SHP77 (cell line): ENCODE measurements around the gene KCNJ6.
"Not testable (repeated sequence)": the region's sequence is repeated elsewhere in the genome, so short reads cannot be mapped to it uniquely, and the experiment has no call there.

Source experiments
- DNase-seq, 2 experiments: peaks; one replicate each; lab custom pipeline; 2025; lab: John Stamatoyannopoulos, UW

Gene KCNJ6

DNA sequence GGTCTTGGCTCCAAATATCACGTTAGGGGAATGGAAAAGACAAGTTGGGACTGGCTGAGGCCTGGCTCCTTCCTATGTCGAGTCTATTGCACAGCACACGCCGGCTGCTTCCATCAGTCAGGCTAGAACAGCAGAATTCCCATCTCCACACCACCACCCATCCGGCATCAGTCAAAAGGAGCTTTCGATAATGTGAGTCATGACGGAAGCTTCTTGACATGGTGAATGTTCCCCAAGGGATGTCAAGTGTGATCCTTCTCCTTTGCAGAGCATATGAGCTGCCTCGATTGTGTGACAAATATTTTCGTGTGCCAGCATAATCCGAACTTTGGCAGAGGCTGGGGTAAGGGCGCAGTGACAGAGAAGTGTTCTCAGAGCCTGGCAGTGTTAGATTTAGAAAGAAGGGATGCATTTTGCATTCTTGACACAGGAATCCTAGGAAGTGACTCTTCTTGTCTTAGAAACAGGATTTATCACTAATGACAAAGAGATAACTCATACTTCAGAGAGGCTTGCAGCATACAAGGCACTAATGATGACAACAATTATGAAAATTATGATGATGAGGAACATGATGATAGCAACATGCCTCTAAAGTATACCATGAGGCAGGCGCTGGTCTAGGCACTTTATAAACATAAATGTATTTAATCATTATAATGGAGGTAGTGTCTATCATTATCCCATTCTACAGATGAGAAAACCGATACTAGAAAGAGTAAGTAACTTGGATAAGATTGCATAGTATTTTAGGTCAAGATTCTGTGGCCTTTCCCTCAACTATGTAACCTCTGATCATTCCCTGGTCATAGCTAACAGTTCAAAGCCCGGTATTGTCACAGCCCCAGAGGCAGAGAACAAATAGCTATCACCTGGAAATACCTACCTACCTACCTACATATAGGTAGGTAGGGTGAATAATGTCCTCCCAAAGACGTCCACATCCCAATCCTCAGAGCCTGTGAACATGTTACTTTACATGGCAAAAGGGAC is 135.0 kb downstream of the KCNJ6 start:
- DNase-seq: no peak

DNA sequence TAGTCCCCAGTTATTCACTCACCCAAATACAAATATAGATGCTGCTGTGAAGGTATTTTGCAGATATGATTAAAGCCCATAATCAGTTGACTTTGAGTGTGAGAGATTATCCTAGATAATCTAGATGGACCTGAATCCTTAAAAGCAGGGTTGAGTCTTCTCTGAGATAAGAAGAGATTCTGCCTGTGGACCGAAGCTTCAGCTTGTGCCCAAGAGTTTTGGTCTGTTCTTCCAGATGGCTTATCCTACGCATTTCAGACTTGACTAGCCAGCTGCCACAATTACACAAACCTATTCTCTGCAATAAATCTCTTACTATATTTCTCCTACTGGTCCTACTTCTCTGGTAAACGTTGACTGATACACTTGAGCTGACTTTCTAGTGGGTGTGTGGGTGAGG is 145.1 kb downstream of the KCNJ6 start:
- DNase-seq: no peak

DNA sequence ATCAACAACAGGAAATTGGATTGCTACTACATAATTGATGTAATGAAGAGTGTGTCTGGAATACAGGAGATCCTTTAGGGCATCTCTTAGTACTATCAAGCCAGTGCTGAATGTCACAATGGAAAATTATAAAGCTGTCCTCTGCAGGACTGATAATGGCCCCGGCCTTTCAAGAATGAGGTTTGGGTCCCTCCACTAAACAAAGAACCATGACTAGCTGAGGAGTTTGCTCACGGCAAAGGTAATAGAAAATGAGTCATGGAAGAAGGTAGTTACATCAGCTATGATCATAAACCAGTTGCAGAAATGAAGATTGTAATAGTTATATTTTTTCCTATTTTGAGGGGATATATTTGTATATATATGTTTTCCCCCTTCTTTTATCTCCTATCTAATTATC is 145.8 kb downstream of the KCNJ6 start:
- DNase-seq: no peak

DNA sequence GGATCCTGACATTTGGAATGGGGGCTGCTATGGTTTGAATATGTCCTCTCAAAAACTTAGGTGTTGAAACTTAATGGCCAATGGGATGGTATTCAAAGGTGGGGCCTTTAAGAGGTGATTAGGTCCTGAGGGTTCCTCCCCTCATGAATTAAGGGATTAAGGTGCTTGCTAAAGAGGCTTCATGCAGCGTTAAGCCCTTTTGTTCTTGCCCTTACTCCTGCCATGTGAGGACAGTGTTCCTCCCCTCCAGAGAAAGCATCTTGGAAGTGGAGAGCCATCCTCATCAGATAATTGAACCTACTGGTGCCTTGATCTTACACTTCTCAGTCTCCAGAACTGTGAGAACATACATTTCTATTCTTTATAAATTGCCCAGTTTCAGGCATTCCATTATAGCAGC is 146.6 kb downstream of the KCNJ6 start:
- DNase-seq: no peak

DNA sequence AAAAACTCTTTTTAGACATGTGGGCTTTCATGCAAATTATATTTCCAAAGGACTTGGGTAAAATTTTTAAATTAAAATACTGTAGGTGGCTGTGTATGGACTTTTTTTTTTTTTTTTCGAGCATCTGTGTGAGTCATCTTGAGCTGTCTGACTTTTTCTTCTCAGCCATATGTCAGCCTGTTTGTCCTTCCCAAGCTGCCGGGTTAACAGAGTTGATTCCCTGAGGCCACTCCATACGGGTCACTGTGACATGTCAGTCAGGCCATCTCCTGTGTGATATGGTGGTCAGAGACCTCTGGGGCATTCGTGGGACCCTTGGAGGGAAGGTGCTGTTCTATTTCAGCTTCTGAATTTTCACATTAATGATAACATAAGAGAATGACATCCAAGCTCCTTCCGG is 148.3 kb downstream of the KCNJ6 start:
- DNase-seq: no peak

DNA sequence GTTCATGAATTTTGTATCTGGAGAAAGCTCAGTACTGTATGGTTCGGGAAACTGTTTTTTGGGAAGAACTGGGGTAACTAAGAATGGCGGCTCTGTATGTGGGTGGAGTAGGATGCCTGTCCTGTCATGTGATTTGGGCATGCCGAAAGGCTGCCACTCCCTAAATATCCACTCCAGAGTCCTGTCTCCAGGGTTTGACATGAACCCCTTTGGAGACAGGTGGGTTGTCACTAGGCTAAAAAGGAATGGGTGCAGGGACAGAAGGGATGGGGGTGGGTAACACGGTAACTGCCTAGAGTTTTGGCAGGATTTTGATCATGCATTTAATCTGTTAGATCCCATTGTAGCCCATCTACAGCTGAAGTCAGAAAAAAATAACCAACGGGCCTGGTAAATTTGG is 150.1 kb downstream of the KCNJ6 start:
- DNase-seq: no peak

DNA sequence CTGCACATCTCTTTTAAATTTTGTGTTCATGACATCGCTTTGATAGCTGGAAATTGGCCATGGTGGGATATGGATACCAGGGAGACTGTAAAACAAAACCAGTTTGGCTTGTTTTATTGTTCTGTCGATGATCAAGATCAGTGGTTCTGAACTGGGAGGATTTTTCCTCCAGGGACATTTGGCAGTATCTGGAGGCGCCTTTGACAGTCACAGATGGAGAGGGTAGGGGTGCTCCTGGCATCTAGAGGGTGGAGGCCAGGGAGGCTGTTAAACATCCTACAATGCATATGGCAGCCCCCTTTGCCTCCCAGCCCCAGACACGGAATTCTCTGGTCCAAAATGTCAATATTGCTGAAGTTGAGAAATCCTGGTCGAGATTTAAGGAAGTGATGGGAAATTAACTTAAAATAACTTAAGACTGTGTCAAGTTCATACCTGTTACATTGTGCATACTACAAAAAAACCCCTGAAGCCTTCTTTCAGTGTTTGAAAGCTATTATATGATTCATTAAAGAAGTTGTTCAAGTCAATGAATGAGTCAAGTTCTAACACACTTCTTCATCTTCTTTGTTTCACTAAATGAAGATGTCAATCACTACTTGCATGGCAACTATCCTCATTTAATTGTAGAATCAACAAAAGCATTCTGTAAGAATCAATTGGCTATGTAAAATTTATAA is 150.9 kb downstream of the KCNJ6 start:
- no peak for DNase-seq

DNA sequence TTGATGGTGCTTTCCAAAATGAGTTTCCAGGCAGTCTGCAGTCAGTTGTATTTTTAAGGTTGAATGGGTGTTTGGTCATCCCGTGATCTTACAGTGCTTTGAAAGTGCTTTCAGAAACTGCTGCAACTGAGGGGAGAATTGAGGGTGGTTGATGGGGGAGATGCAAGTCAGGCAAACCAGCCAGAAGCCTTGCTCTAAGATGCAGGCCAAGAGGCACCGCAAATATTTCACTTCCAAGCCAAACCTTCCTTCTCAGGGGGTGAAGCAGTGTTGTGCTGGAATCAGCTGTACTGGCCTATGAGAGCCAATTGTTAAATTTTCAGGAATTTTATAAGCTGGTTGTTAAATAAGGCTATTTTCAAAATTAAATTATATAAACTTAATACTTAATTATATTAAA is 151.6 kb downstream of the KCNJ6 start:
- no peak for DNase-seq

DNA sequence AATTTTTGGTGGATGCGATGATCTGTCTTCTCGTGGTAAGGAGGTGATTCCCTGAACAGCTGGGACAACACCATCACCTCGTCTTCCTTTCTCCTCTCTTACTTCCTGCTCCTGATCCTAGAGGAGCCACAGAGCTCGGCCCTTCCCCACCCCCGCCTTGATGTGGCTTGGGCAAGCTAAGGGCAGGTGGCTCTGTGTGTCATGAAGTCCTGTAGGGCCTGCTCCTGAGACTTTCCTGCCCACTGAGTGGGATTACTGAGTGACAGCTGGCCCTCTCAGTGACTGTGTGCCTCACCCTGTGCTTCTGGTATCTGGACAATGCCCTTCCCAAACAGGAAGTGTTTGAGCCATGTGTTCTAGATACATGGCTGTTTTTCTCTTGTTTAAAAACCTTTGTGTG is 153.0 kb downstream of the KCNJ6 start:
- DNase-seq: peak; percentile 30 to 69

DNA sequence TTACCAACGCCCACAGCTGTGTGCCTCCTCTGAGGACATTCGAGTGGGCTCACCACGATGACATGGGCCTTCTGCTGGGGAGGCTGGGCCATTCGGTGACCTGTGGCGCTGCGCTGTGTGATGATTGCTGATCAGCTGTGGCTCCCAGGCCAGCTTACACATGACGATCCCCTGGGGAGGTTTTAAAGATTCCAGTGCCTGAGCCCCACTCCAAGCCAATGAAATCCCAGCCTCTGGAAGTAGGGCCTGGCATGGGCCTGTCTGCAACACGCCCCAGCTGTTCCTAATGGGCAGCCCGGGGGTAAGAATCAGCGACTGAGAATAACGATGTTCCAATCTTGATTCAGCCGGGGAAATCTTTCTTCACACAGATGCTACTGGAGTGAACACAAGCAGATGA is 153.7 kb downstream of the KCNJ6 start:
- no peak for DNase-seq

DNA sequence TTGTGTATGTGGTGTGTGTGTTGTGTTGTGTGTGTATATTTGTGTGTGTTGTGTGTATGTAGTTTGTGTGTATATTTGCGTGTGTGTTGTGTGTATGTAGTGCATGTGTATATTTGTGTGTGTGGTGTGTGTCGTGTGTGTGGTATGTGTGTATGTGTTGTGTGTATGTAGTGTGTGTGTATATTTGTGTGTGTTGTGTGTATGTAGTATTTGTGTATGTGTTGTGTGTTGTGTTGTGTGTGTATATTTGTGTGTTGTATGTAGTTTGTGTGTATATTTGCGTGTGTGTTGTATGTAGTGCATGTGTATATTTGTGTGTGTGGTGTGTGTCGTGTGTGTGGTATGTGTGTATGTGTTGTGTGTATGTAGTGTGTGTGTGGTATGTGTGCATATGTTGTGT is 154.9 kb downstream of the KCNJ6 start:
- not testable (repeated sequence) for DNase-seq

DNA sequence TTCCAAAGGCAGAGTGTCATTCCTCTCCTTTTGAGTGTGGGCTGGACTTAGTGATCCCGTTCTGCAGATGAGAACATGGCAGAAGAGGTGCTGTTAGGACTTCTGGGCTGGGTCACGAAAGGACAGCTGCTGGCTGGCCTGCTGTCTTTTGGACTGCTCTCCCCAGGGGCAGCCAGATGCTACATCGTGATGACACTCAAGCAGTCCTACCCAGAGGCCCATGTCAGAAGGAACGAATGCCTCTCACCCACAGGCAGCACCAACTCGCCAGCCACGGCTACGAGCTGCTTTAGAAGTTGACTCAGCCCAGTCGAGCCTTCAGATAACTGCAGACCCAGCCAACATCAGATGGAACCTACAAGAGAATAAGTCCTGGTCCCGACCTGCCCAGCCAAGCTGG is 156.5 kb downstream of the KCNJ6 start:
- no peak for DNase-seq

DNA sequence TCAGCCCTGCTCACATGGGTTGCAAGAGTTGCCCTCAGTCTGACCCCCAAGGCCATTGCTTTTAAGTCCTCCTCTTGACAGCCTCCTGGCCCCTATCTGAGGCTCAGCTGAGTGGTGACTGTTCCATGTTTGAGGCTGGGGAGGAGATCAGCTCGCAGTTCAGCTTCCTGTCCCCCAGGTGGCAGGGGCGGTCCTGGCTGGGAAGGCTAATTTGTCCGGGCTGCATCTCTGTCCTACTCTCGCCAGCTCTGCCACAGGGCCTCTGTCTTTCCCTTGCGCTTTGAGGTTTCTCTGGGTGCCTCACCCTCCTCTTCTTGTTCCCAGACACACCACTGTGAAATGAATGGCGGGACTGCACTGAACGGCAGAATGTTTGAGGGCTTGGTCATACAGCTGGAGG is 157.3 kb downstream of the KCNJ6 start:
- DNase-seq: peak; percentile 41 to 67

DNA sequence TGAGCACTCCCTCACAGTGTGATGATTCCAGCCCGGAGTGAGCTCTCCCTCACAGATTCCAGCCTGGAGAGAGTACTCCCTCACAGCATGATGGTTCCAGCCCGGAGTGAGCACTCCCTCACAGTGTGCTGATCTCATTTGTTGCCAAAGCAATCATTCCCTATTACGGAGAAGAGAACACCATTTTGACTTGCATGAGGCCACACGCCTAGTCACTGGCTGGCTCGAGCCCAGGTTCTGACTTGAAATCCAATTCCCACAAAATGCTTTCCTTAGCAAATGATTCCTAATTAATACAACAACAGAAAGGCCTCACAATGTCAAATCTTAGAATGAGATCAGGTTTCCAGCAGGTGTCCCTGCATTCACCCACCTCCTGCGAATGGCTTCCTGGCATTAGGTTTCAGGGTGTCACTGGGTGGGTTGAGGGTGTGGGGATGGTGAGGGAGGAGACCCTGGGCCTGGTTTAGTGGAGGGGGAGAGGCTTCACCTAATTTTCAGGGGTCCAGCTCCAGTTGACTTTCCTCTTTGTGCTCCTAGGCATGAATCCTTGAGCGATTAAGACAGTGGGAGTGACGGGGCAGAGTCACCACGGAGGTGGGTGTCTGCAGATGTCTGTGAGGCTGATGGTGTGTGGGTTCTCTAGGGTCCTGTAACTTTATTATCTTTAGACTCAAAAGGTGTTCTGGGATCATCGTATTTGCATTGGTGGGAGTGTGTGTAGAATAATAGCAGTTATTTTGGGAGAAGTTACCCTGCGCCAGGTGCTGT is 158.5 kb downstream of the KCNJ6 start:
- DNase-seq: no peak

DNA sequence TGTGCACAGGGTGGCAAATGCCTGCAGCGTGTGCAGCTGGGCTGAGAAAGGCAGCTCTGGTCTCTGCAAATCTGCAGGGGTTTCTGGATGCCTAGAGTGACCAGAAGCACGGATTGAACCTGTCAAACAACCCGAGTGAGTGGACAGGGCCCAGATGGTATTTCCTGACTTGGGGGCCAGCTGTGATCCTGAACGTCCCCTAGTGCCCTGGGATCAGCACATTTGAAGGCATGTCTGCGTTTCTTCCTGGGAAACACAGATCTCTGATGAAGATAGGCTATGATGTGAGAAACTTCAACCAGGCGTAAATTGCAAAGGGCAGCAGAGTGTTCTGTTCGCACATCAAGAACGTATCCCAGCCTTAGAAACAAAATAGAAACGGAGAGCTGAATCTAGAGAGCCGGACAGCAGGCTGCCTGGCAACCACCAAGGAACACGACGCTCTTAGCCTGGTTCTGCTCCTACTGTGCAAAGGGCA is 163.1 kb downstream of the KCNJ6 start:
- no peak for DNase-seq

DNA sequence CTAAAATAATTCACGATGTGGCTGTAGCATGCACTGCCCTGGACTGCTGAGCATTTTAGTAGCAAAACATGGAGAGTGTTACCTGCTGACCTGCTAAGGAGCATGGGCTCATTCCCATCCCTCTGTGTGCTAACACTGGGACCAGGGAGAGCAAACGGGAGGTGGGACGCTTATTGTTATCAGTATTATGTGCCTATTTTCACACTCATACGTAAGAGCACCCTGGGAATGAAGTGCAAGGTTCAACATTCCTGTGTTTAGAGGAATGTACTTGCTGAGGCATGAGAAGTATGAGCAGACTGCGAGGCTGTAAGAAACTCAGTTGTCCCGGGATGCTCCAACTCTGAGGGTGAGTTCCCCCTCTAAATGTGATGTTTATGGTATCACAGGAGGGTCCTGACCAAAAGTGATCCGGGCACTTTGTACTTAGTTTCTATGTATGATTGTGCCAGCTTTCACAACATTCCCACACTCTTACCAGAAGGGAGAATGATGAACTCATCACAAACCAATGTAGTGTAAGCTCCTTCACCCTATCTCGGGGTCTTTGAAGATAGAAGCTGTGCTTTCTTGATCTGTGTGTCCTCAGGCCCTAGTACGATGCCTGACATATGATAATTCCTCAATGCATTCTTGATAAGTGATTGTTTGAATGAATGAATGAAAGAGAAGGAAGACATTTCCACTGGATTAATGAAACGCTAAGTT is 164.8 kb downstream of the KCNJ6 start:
- DNase-seq: no peak

DNA sequence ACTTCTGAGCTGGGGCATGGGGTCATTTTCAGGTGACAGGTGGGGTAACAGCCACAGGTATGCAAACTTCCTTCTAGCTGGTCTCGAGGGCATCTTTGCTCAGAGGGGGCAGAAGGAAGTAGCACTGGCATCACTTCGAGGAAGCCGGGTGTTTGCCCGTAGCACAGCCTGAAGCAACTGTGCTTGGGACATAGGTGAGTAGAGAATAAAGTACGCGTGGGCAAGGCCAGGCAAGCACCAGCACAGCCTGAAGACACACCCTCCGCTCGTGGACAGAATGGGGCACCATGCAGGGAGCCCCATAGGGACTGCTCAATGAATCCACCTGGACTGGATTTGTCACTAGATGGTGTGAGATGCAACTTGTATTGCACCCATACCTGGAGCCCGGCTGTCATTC is 167.1 kb downstream of the KCNJ6 start:
- DNase-seq: no peak

DNA sequence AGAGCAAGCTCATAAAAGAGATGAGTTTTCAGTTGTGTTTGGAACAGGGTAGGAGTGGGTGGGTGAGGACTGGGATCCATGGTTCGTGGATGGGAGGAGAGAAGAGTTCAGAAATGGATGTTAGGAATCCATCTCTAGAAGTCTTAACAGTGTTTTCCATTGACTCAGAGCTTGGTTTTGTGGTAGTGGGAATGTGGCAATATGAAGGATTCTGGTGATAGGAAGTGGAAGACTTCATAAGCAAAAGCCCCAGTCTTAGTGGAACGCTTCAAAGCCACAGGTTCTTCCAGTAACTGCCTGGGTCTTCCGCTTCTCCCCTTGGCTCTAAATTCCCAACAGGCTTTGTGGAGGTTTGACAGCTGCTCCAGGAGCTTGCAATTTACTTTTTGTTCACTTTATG is 167.9 kb downstream of the KCNJ6 start:
- DNase-seq: no peak

DNA sequence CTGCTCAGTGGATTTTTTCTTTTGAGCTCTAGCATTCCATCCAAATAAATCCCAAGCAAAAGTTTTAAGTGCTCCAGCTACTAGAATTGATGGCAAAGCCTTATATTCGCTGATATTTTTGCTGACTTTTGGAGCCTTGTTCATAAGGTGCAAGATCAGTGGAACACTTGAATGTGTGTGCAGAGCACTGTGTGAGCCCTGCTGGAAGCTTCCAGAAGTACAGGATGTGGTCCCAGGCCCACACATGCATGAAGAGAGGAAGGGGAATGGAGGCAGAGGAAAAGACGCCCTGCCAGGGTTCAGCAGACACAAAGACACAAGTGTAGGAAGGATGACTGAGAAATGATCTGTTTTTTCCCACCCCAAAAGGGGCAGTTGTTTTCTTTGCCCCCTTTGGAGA is 169.4 kb downstream of the KCNJ6 start:
- no peak for DNase-seq

DNA sequence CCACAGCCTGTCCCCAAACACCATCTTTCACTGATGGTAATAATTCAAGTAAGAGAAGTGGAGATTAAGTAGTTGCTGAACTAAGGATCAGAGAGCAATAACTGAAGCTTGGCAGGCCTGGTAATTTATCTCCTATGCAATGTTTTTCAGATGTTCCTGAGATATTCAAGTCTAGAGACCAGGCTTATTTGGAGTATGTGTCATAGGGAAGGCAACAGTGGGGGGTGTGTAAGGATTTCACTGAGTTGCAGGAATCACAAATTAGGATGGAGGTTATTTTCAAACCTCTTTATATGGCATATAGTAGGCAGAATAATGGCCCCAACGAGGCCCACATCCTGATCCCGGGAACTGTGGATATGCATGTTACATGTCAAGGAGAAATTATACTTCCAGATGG is 171.7 kb downstream of the KCNJ6 start:
- DNase-seq: no peak

DNA sequence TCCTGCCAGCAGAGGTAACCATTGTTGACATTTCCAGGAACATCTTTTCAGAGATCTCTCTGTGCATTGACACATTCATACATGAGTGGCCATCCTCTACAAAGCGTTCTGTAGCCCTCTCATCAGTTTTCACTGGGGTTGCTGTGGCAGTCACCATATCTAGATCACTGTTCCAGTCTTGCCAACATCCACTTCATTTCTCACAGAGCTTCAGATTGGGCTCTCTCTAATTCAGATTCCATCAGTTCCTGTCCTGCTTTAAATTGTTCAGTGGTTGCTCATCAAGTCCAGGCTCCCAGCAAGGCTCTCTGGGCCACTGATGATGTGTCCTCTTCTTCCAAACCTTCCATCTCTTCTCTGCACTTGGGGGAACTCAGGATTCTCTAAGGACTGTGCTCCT is 173.7 kb downstream of the KCNJ6 start:
- peak in 1 of 2 experiments; percentile 32 for DNase-seq

DNA sequence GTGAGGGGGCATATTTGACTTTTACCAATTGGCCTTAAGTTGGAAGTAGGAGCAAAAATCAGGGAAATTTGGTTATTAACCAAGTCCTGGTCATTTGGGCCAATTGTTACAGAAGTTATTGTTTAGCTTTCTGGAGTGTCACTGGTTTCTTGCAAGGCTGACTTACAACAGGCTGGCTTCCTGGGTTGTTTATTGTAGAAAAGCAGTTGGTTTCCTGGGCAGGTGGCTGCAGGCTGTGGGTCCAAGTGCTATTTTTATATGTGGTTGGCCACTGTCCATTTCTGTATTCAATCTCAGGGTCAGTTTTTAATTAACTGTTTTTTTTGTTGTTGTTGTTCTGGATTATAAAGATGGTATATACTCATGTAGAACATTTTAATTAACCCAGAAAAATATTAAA is 174.1 kb downstream of the KCNJ6 start:
- DNase-seq: peak in 1 of 2 experiments; percentile 32
